ENCODE results near the gene PCDH7. TPM values are rescaled to one million over a fixed set of nuclear protein-coding genes. Genes with fewer than 3 reads are reported as not detected.

The PCDH7 gene
- total RNA-seq, 1 donor, result 122 TPM

DNA sequence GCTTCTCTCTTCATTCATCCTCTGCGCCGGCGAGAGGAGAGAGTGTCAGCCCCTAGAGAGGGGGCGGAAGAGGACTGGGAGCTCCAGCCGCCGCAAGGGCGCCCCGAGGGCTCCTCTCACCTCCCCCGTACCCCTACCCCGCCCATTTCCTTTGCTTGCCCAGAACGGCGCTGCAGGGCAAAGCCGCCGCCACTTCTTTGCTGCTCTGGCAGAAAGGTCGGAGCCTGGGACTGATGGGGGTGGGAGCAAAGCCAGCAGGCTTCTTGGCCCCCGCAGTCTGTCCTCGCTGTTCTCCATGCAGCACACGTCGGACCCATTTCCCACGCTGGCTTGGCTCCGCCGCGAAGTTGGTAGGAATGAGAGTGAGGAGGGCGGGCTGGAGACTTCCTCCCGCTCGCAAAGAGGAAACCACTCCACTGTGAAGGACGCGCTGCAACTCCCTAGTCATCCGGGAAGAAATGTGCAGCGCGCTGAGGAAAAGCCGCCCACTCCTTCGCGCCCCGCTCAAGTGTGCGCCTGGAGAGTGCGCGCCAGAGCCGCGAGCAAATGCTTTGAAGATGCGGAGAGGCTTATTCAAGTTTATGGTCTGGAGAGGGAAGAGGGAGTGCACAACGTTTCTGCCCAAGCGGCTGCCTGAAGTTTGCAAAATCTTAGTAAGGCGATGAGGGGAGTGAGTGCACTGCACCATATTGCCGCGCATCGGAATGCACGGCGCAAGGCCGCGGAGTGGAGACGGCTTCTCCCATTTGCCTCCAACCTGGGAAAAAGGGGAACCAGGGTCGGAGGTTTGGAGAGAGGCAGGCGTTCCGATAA, 2.8 kb upstream of the PCDH7 start:
- peak overlapping the region; percentile 67 for H3K4me3 ChIP-seq (ENCODE audit: low read depth, low read length)
- DNase-seq (ENCODE audit: low read depth), result peak; percentile 54
- TF ChIP-seq, protein P1, sequence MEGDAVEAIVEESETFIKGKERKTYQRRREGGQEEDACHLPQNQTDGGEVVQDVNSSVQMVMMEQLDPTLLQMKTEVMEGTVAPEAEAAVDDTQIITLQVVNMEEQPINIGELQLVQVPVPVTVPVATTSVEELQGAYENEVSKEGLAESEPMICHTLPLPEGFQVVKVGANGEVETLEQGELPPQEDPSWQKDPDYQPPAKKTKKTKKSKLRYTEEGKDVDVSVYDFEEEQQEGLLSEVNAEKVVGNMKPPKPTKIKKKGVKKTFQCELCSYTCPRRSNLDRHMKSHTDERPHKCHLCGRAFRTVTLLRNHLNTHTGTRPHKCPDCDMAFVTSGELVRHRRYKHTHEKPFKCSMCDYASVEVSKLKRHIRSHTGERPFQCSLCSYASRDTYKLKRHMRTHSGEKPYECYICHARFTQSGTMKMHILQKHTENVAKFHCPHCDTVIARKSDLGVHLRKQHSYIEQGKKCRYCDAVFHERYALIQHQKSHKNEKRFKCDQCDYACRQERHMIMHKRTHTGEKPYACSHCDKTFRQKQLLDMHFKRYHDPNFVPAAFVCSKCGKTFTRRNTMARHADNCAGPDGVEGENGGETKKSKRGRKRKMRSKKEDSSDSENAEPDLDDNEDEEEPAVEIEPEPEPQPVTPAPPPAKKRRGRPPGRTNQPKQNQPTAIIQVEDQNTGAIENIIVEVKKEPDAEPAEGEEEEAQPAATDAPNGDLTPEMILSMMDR (IDR thresholded peaks at IDR 0.05; ENCODE audit: insufficient read depth, low read depth, low read length), result no peak

GRCh38 chr4:30718021-30718542, 2.1 kb upstream of the PCDH7 start:
- TF ChIP-seq, protein P1 (IDR thresholded peaks at IDR 0.05; ENCODE audit: insufficient read depth, low read depth, low read length), result no peak
- H3K4me3 ChIP-seq (ENCODE audit: low read depth, low read length), result peak overlapping the region; percentile 67
- peak; percentile 49 for DNase-seq (ENCODE audit: low read depth)

- H3K4me3 ChIP-seq (ENCODE audit: low read depth, low read length), result peak overlapping the region; percentile 67
- TF ChIP-seq, protein P1 (IDR thresholded peaks at IDR 0.05; ENCODE audit: insufficient read depth, low read depth, low read length), result no peak
- DNase-seq (ENCODE audit: low read depth), result peak; percentile 62
These were observed 1.3 kb upstream of the PCDH7 start for GRCh38 chr4:30718641-30719453.

GRCh38 chr4:30719454-30720020, 632 bp upstream of the PCDH7 start:
- TF ChIP-seq, protein P1 (IDR thresholded peaks at IDR 0.05; ENCODE audit: insufficient read depth, low read depth, low read length), result no peak
- DNase-seq (ENCODE audit: low read depth), result no peak
- peak overlapping the region; percentile 67 for H3K4me3 ChIP-seq (ENCODE audit: low read depth, low read length)

DNA sequence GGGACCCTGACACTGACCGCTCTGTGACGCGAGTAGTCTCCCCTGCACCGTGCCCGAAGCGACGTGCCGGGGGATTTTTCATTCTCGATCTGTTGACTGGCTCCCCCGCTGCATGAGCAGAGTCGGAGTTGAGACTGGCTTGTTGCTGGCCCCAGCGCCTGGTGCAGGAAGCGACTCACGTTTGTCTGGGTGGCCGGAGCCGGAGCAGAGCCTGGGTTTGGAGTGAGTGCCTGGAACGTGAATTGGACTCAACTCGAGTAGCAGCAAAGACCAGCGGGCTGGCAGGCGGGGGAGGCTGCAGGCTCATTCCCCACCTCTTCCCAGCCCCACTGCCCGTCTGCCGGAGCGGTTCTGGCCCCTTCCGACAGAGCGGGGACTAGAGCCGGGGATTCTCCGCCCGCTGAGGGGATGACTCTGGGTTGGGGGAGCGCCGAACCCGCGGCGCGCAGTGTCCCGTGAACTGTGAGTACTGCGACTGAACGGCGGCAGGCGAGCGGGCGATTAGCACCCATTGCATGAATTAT, 554 bp downstream of the PCDH7 start:
- H3K4me3 ChIP-seq (ENCODE audit: low read depth, low read length), result peak overlapping the region; percentile 67
- TF ChIP-seq, protein P1 (IDR thresholded peaks at IDR 0.05; ENCODE audit: insufficient read depth, low read depth, low read length), result no peak
- DNase-seq (ENCODE audit: low read depth), result peak; percentile 55
